ENCODE data around the gene NPIPA7. TPM values are rescaled to one million over a fixed set of nuclear protein-coding genes. Genes with fewer than 3 reads are reported as not detected.
"Not testable (repeated sequence)": the region's sequence is repeated elsewhere in the genome, so short reads cannot be mapped to it uniquely, and the experiment has no call there.

Gene NPIPA7
- total and polyA plus RNA-seq, 5 donors from 2014 or later: 3.9 TPM; not detected in 4

DNA sequence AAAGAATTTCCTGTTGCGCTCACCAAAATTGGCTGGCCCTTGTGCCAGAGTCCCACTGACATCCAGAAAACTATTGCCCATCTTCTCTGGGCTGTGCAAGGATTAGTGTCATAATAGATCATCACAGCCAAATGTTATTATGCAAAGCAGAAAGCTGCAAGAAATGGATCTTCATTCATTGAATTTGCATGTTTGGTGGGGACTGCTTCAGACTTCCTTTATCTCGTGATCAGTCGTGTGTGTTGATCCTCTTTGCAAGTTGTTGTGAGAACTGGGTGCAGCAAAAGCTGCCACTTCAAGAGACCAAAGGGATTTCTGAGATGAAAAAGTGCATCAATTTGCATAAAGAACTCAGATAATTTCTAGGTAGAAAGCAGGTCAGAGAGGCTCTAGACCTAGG lies 52.2 kb downstream of the NPIPA7 start:
- H3K9me3 Mint-ChIP-seq; H3K36me3 ChIP-seq (ENCODE audit: control insufficient read depth, insufficient read depth, low read length); H3K27me3 Mint-ChIP-seq; H3K4me1 Mint-ChIP-seq; H3K4me3 Mint-ChIP-seq; H3K4me3 ChIP-seq (ENCODE audit: low read depth, low read length); DNase-seq; H3K27me3 ChIP-seq (ENCODE audit: control insufficient read depth, insufficient read depth, low read length); H3K27ac Mint-ChIP-seq; ATAC-seq (ENCODE audit: low read depth in 2 of 2); H3K27ac ChIP-seq (ENCODE audit: insufficient read depth, low read length, poor library complexity, severe bottlenecking); H3K9me3 ChIP-seq (ENCODE audit: control insufficient read depth in 2 of 2, low read length in 2 of 2); H3K4me1 ChIP-seq (ENCODE audit: control insufficient read depth, insufficient read depth, low read length, poor library complexity, severe bottlenecking); H3K36me3 Mint-ChIP-seq: not testable (repeated sequence)

DNA sequence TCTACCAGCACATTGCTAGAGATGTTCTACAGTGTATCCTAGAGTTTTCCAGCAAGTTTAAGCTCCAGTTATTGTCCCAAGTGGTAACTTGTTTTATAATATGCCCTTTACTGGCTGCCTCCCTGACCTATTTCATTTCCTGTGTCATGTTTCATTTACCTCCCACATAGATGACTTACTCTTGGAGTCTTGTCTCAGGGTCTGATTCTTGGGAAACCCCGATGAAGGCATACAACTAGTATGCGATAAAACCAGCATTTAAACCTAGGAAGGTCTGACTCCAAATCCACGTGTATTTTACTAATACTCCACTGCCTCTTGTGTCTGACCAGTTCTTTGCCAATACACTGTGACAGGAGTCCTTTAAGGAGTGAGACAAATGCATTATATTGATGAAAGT lies 55.8 kb downstream of the NPIPA7 start:
- H3K27me3 ChIP-seq (ENCODE audit: control insufficient read depth, insufficient read depth, low read length); H3K4me3 ChIP-seq (ENCODE audit: low read depth, low read length); H3K27ac Mint-ChIP-seq; H3K4me1 ChIP-seq (ENCODE audit: control insufficient read depth, insufficient read depth, low read length, poor library complexity, severe bottlenecking); H3K27me3 Mint-ChIP-seq; ATAC-seq (ENCODE audit: low read depth in 2 of 2); DNase-seq; H3K27ac ChIP-seq (ENCODE audit: insufficient read depth, low read length, poor library complexity, severe bottlenecking); H3K9me3 ChIP-seq (ENCODE audit: control insufficient read depth in 2 of 2, low read length in 2 of 2); H3K4me1 Mint-ChIP-seq; H3K36me3 Mint-ChIP-seq; H3K9me3 Mint-ChIP-seq; H3K36me3 ChIP-seq (ENCODE audit: control insufficient read depth, insufficient read depth, low read length); H3K4me3 Mint-ChIP-seq: not testable (repeated sequence)

DNA sequence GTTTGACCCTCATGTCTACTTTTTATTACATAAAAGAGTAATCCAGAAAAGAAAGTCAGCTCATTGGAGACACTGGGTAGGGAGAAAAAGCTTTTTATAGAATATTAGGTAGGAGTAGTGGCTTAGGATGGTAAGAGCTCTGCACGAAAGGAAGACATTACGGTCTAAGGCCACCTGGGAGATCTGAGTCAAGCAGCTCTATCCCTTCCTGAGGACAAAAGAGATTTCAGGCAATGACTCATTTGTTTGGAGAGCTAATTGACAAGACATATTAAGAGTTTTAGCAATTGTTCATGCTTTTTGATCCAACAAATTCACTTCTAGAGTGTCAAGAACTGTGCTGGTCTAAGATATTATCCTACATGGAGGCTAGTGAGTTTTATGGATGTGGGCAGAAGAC lies 62.5 kb downstream of the NPIPA7 start:
- not testable (repeated sequence) for H3K27me3 ChIP-seq (ENCODE audit: control insufficient read depth, insufficient read depth, low read length); H3K9me3 Mint-ChIP-seq; H3K4me3 ChIP-seq (ENCODE audit: low read depth, low read length); H3K27ac Mint-ChIP-seq; H3K4me1 Mint-ChIP-seq; H3K27me3 Mint-ChIP-seq; H3K4me1 ChIP-seq (ENCODE audit: control insufficient read depth, insufficient read depth, low read length, poor library complexity, severe bottlenecking); H3K36me3 ChIP-seq (ENCODE audit: control insufficient read depth, insufficient read depth, low read length); H3K27ac ChIP-seq (ENCODE audit: insufficient read depth, low read length, poor library complexity, severe bottlenecking); DNase-seq; H3K36me3 Mint-ChIP-seq; ATAC-seq (ENCODE audit: low read depth in 2 of 2); H3K4me3 Mint-ChIP-seq; H3K9me3 ChIP-seq (ENCODE audit: control insufficient read depth in 2 of 2, low read length in 2 of 2)

Other genes with a start within 250 kb of the NPIPA7 start
- gene ABCC6, start 155.6 kb upstream of the NPIPA7 start, total RNA-seq: not detected
- under 1 TPM; 0.09 to 0.25 (median 0.13) TPM for gene ABCC6, start 155.6 kb upstream of the NPIPA7 start, polyA plus RNA-seq
- 58.8 TPM for gene NOMO3, start 146.6 kb upstream of the NPIPA7 start, total RNA-seq
- gene NOMO3, start 146.6 kb upstream of the NPIPA7 start, polyA plus RNA-seq: 10 to 100 TPM; 14.6 to 23.3 (median 16.3) TPM